GM21786 (cell line): ENCODE measurements around the gene ITIH5.
"Not testable (repeated sequence)": the region's sequence is repeated elsewhere in the genome, so short reads cannot be mapped to it uniquely, and the experiment has no call there.

Experiments
- ATAC-seq: cut with Tn5 transposase; IDR thresholded peaks from one replicate; pipeline ENCODE4 v1.9.1; 2021; ENCODE audit not compliant: unreplicated experiment

ITIH5 gene

GRCh38 chr10:7666253-7667023 lies at the start of gene ITIH5:
ITIH5 (minus strand) TSS chr10:7666966; CDS start chr10:7666892, 74 bp downstream.
- ATAC-seq, result no peak

- no peak for ATAC-seq
These were observed 48.7 kb upstream of the ITIH5 start for GRCh38 chr10:7715515-7715914.

- ATAC-seq, result not testable (repeated sequence)
These were observed 44.3 kb upstream of the ITIH5 start for GRCh38 chr10:7711075-7711474.

GRCh38 chr10:7710446-7710845 lies 43.7 kb upstream of the ITIH5 start:
- ATAC-seq, result no peak

GRCh38 chr10:7708832-7709231 lies 42.1 kb upstream of the ITIH5 start:
- no peak for ATAC-seq

GRCh38 chr10:7707858-7708622 lies 41.3 kb upstream of the ITIH5 start:
- ATAC-seq, result no peak

- no peak for ATAC-seq
These were observed 40.3 kb upstream of the ITIH5 start for GRCh38 chr10:7707102-7707501.

GRCh38 chr10:7706534-7707073 lies 39.8 kb upstream of the ITIH5 start:
- ATAC-seq, result no peak

- no peak for ATAC-seq
These were observed 38.6 kb upstream of the ITIH5 start for GRCh38 chr10:7705341-7705740.

- ATAC-seq, result no peak
These were observed 37.6 kb upstream of the ITIH5 start for GRCh38 chr10:7704071-7705016.

GRCh38 chr10:7703140-7703539 lies 36.4 kb upstream of the ITIH5 start, which contains the start of gene ITIH2:
ITIH2 (plus strand) TSS chr10:7703316; CDS start chr10:7703435, 119 bp downstream.
- no peak for ATAC-seq

- ATAC-seq, result no peak
These were observed 35.6 kb upstream of the ITIH5 start for GRCh38 chr10:7702288-7702812.

GRCh38 chr10:7701158-7701742 lies 34.5 kb upstream of the ITIH5 start:
- ATAC-seq, result no peak

- no peak for ATAC-seq
These were observed 33.9 kb upstream of the ITIH5 start for GRCh38 chr10:7700577-7701125.

- ATAC-seq, result no peak
These were observed 30.7 kb upstream of the ITIH5 start for GRCh38 chr10:7697426-7697825.

GRCh38 chr10:7696545-7696944 lies 29.8 kb upstream of the ITIH5 start:
- no peak for ATAC-seq

- not testable (repeated sequence) for ATAC-seq
These were observed 26.4 kb upstream of the ITIH5 start for GRCh38 chr10:7693194-7693593.

GRCh38 chr10:7692368-7692767 lies 25.6 kb upstream of the ITIH5 start:
- ATAC-seq, result not testable (repeated sequence)

GRCh38 chr10:7690885-7691597 lies 24.3 kb upstream of the ITIH5 start:
- not testable (repeated sequence) for ATAC-seq
